OCI-LY7 (cell line): ENCODE results near the gene NUB1.

Experiments
- CTCF ChIP-seq: fragments of 200-600 bp; sonication (generic); conservative IDR thresholded peaks from 2 replicates; pipeline ENCODE4 v1.5.1; 2014; ENCODE audit warnings: mild to moderate bottlenecking, antibody characterized with exemption, low read length, moderate library complexity, mixed read lengths
- EZH2phosphoT487 ChIP-seq: fragments of 200-600 bp; sonication (generic); IDR thresholded peaks from 2 replicates; pipeline ENCODE4 v1.6.1; 2018; ENCODE audit warnings: low read depth, borderline replicate concordance, mild to moderate bottlenecking, mixed run types, antibody characterized with exemption, low read length, moderate library complexity, mixed read lengths

- no peak for TF ChIP-seq CTCF
- no peak for TF ChIP-seq EZH2phosphoT487
Measured at GRCh38 chr7:151416112-151416940, 74.7 kb downstream of the NUB1 start.
